GM12878 (cell line): ENCODE data around the gene SC5D. TPM values are rescaled to one million over a fixed set of nuclear protein-coding genes. Genes with fewer than 3 reads are reported as not detected.

Experiments
- ATAC-seq: fragments of 200-7000 bp; cut with Tn5 transposase; 3 replicates; pipeline ENCODE4 v1.9.1; 2020; ENCODE audit warnings: mild to moderate bottlenecking, moderate library complexity
- BruUV-seq: library from RNA; stranded (reverse); fragments of 400-500 nt; replicated peaks from 2 replicates; lab custom pipeline; 2021; lab: Mats Ljungman, UMichigan
- CTCF ChIA-PET: fragments of 300-600 bp; sonication (Branson Sonifier 250); formaldehyde crosslinking; extraction: SDS; loops from one replicate; lab custom pipeline; 2021; ENCODE audit warnings: inconsistent platforms; lab: Yijun Ruan, JAX
- POLR2A ChIA-PET: fragments of 350-600 bp; formaldehyde crosslinking; extraction: SDS; loops from one replicate; lab custom pipeline; 2021; ENCODE audit warnings: inconsistent platforms; lab: Charles Lee
- RAD21 ChIA-PET: fragments of 300-600 bp; sonication (Branson Sonifier 250); formaldehyde crosslinking; loops from one replicate; lab custom pipeline; 2023; ENCODE audit warnings: antibody characterized with exemption; ENCODE audit not compliant: unreplicated experiment; lab: Charles Lee
- SMC1A ChIA-PET: fragments of 300-600 bp; sonication (Branson Sonifier 250); formaldehyde crosslinking; loops from one replicate; lab custom pipeline; 2023; ENCODE audit not compliant: unreplicated experiment, uncharacterized antibody; lab: Charles Lee
- DNase-seq: peaks from one replicate; pipeline ENCODE4 v3.0.0-alpha.2; 2011; ENCODE audit warnings: low read depth, low spot score
- FAIRE-seq: peaks from 3 replicates; lab custom pipeline; 2011; peaks lifted over from hg19 to GRCh38; lab: Jason Lieb, UNC
- H2AFZ ChIP-seq: 2 replicates; pipeline ENCODE4 v1.6.0; 2011; ENCODE audit warnings: low read depth, low read length, control low read depth; ENCODE audit not compliant: control insufficient read depth
- H3K27ac ChIP-seq: 2 replicates; pipeline ENCODE4 v1.5.1; 2011; ENCODE audit warnings: control low read depth; ENCODE audit not compliant: control insufficient read depth, insufficient read depth
- H3K27me3 ChIP-seq, 2 experiments: replicated peaks in 1 of 2; 2 replicates each; pipeline versions ENCODE4 v1.6.0 to v1.6.1; 2011; ENCODE audit warnings: low read length in 1 of 2; ENCODE audit not compliant: control insufficient read depth in 2 of 2, insufficient read depth in 2 of 2
- H3K36me3 ChIP-seq, 2 experiments: 2 replicates each; pipeline ENCODE4 v1.5.1; 2011; ENCODE audit warnings: low read length in 1 of 2; ENCODE audit not compliant: control insufficient read depth in 2 of 2, insufficient read depth in 2 of 2
- H3K4me1 ChIP-seq: 2 replicates; pipeline ENCODE4 v1.6.1; 2011; ENCODE audit warnings: mild to moderate bottlenecking, low read length, moderate library complexity, mixed read lengths; ENCODE audit not compliant: control insufficient read depth, insufficient read depth
- H3K4me2 ChIP-seq: 2 replicates; pipeline ENCODE4 v1.6.0; 2011; ENCODE audit warnings: control low read depth; ENCODE audit not compliant: control insufficient read depth, insufficient read depth
- H3K4me3 ChIP-seq: fragments of 200-600 bp; sonication (generic); 2 replicates; pipeline ENCODE4 v1.5.1; 2016
- H3K79me2 ChIP-seq: 2 replicates; pipeline ENCODE4 v1.6.0; 2011; ENCODE audit warnings: low read length; ENCODE audit not compliant: control insufficient read depth, insufficient read depth
- H3K9ac ChIP-seq: 2 replicates; pipeline ENCODE4 v1.8.0; 2011; ENCODE audit warnings: low read length, control low read depth, mixed read lengths; ENCODE audit not compliant: control insufficient read depth, insufficient read depth
- H3K9me3 ChIP-seq: replicated peaks from 3 replicates; pipeline ENCODE4 v1.5.1; 2011; ENCODE audit warnings: mild to moderate bottlenecking, low read length; ENCODE audit not compliant: control insufficient read depth, insufficient read depth
- H4K20me1 ChIP-seq: 2 replicates; pipeline ENCODE4 v1.6.0; 2011; ENCODE audit not compliant: control insufficient read depth, insufficient read depth
- CBX3 ChIP-seq: fragments of 200-600 bp; sonication (generic); IDR thresholded peaks from 2 replicates; pipeline ENCODE4 v1.6.1; 2016; ENCODE audit warnings: low read depth, borderline replicate concordance
- EED ChIP-seq: sonication (generic); IDR thresholded peaks from 2 replicates; pipeline ENCODE4 v1.6.1; 2016; ENCODE audit warnings: antibody characterized with exemption, low read depth
- EP300 ChIP-seq, 2 experiments: fragments of 150-350 bp in 1 of 2; IDR thresholded peaks; 2 replicates each; pipeline ENCODE4 v1.6.1; 2011 to 2012; ENCODE audit warnings: low read depth in 2 of 2, low read length in 2 of 2, borderline replicate concordance in 1 of 2, improper control_type of control experiment in 1 of 2, inconsistent platforms in 1 of 2; ENCODE audit not compliant: control insufficient read depth in 1 of 2
- HCFC1 ChIP-seq: fragments of 150-350 bp; IDR thresholded peaks from 2 replicates; pipeline ENCODE4 v1.6.1; 2014; ENCODE audit warnings: low read length
- SMAD5 ChIP-seq: IDR thresholded peaks from 2 replicates; pipeline ENCODE4 v1.6.1; 2016; ENCODE audit warnings: antibody characterized with exemption, low read depth
- ZBTB4 ChIP-seq: fragments of 450-650 bp; formaldehyde crosslinking; IDR thresholded peaks from 2 replicates; pipeline ENCODE4 v1.4.0; 2022; ENCODE audit warnings: mild to moderate bottlenecking, moderate library complexity
- WGBS: methylation state at CpG from one replicate; pipeline ENCODE4 v1.1.6; 2016; ENCODE audit warnings: low lambda C conversion rate; ENCODE audit not compliant: insufficient replicate concordance, insufficient coverage; ENCODE audit errors: missing lambda C conversion rate; 5-methylcytosine and 5-hydroxymethylcytosine counted together
- in situ Hi-C: fragments of 300-500 bp; cut with MboI; formaldehyde crosslinking; loops from 9 replicates; pipeline ENCODE4 v1.14.3; 2018; ENCODE audit warnings: mixed read lengths
- intact Hi-C: fragments of 100-400 bp; cut with micrococcal nuclease; formaldehyde crosslinking; loops from one replicate; pipeline ENCODE4 v1.14.2; 2022; ENCODE audit not compliant: unreplicated experiment
- polyA plus RNA-seq, 11 experiments: library from polyadenylated mRNA; depleted of rRNA in 4 of 11; unstranded in 6 of 11; stranded (reverse) in 5 of 11; fragments of >200 nt; fragmentation: Nextera tagmentation in 4 of 11; fragmentation: Illumina TruSeq in 1 of 11; extraction: Ambion mirVana in 4 of 11; extraction: Trizol in 1 of 11; gene quantifications; 1 replicate in 1 of 11; 2 replicates in 10 of 11; pipeline versions ENCODE4 v1.2.1 to v1.2.3, GENCODE V29; 2011 to 2016; ENCODE audit warnings: inconsistent platforms in 2 of 11, missing spikeins in 2 of 11, low read depth in 1 of 11
- total RNA-seq, 4 experiments: library from RNA; depleted of rRNA in 3 of 4; stranded (reverse); fragments of >200 nt in 3 of 4; fragmentation: Illumina TruSeq in 1 of 4; extraction: Trizol in 1 of 4; gene quantifications; 2 replicates each; pipeline versions ENCODE4 v1.2.1 to v1.2.3, GENCODE V29; 2013 to 2021

The SC5D gene
- total and polyA plus RNA-seq, 10 of the 15 experiments (the other 5 are each of a cell fraction or from before 2014, with no cell fraction given), result 23.7 to 134 (median 30.8) TPM

GRCh38 chr11:121246021-121246768, 46.4 kb upstream of the SC5D start:
- ChIA-PET RAD21 (interaction anchor here (2.1 kb wide), 1 partner anchor 12 kb away, joined by 5 read pairs; no protein-coding TSS in a partner anchor), SMC1A (interaction anchor here (0.7 to 3.3 kb wide), 3 partner anchors 8 to 71 kb away, joined by 4 to 15 read pairs (median 8); no protein-coding TSS in a partner anchor), POLR2A (interaction anchor here (1.0 to 1.2 kb wide), 2 partner anchors 62 to 138 kb away, joined by 3 read pairs; no protein-coding TSS in a partner anchor), CTCF (interaction anchor here (0.6 to 2.5 kb wide), 5 partner anchors 10 to 345 kb away, joined by 3 to 11 read pairs (median 4); no protein-coding TSS in a partner anchor)
- FAIRE-seq (no peak), DNase-seq (no peak), ATAC-seq (no peak)
- H4K20me1 ChIP-seq, result no peaks in the 10 kb centered on the region
- H3K36me3 ChIP-seq, result no peaks in the 10 kb centered on the region
- H3K4me1 ChIP-seq, result no peaks in the 10 kb centered on the region
- in situ Hi-C loops, result no loop called here
- H3K27ac ChIP-seq, result no peak overlapping the region
- no peak overlapping the region for H3K4me2 ChIP-seq
- H3K79me2 ChIP-seq, result no peaks in the 10 kb centered on the region
- no peak overlapping the region for H3K9ac ChIP-seq
- no peak overlapping the region for H2AFZ ChIP-seq
- no peaks in the 10 kb centered on the region for H3K9me3 ChIP-seq
- WGBS, result 81% methylated on average over 23 of the region's 23 CpGs
- intact Hi-C loops, result no loop called here
- H3K27me3 ChIP-seq, result no peaks in the 10 kb centered on the region
- TF ChIP-seq ZBTB4 (no peak), EED (no peak), HCFC1 (no peak), SMAD5 (no peak), CBX3 (no peak), EP300 (IDR thresholded peaks at IDR 0.05; ENCODE audit: borderline replicate concordance in 1 of 2, control insufficient read depth in 1 of 2, low read depth in 2 of 2, low read length in 2 of 2) (no peak)
- H3K4me3 ChIP-seq, result no peak overlapping the region
- no TSS peak for BruUV-seq
